Thyroid gland (tissue), 4 donors: ENCODE measurements around the gene ITGAD.

ENCODE experiments used
- CTCF ChIP-seq, 6 experiments: fragments of 200-600 bp in 3 of 6; fragments of 450-650 bp in 3 of 6; sonication (generic) in 3 of 6; IDR thresholded peaks; one replicate each; pipeline ENCODE4 v1.5.1; 2016 to 2019; ENCODE audit warnings: antibody characterized with exemption in 6 of 6, mild to moderate bottlenecking in 2 of 6, inconsistent platforms in 1 of 6, moderate library complexity in 1 of 6
- POLR2A ChIP-seq, 2 donors: fragments of 450-650 bp; IDR thresholded peaks; one replicate each; pipeline ENCODE4 v1.6.1; 2017; ENCODE audit warnings: antibody characterized with exemption in 2 of 2, mild to moderate bottlenecking in 2 of 2, moderate library complexity in 1 of 2

GRCh38 chr16:31407406-31407805, 14.3 kb downstream of the ITGAD start:
- TF ChIP-seq CTCF (IDR thresholded peaks at IDR 0.05) (no peak), POLR2A (IDR thresholded peaks at IDR 0.05) (no peak)
